GM04503 (cell line): ENCODE results near the gene LRP6.

ENCODE experiments used
- DNase-seq: peaks from one replicate; pipeline ENCODE4 v3.0.0-alpha.2; 2012; ENCODE audit warnings: low read depth

The LRP6 gene

GRCh38 chr12:12072064-12072760 lies 194.6 kb downstream of the LRP6 start:
- no peak for DNase-seq

- no peak for DNase-seq
Observed at GRCh38 chr12:12070674-12071656, 195.9 kb downstream of the LRP6 start, which contains the start of gene BCL2L14. Gene BCL2L14 (plus strand): TSS chr12:12070939. CDS start chr12:12079306, 8,367 bp downstream.

GRCh38 chr12:12069821-12070548 lies 196.9 kb downstream of the LRP6 start:
- DNase-seq: no peak

GRCh38 chr12:12068751-12069150 lies 198.1 kb downstream of the LRP6 start:
- DNase-seq: no peak
